GM23338 (cell line): ENCODE measurements around the gene GNAT1. TPM values are rescaled to one million over a fixed set of nuclear protein-coding genes. Genes with fewer than 3 reads are reported as not detected.

Experiments used
- ATAC-seq: fragments of 200-7000 bp; cut with Tn5 transposase; 3 replicates; pipeline ENCODE4 v1.9.1; 2020
- DNase-seq: peaks from one replicate; pipeline ENCODE4 v3.0.0-alpha.2; 2015; ENCODE audit warnings: low spot score
- H2AFZ ChIP-seq: fragments of 200-600 bp; sonication (generic); 2 replicates; pipeline ENCODE4 v1.8.0; 2016; ENCODE audit warnings: antibody characterized with exemption, mild to moderate bottlenecking, moderate library complexity
- H3F3A ChIP-seq: fragments of 200-600 bp; sonication (generic); replicated peaks from 2 replicates; pipeline ENCODE4 v1.8.0; 2017; ENCODE audit warnings: antibody characterized with exemption, mixed run types, low read depth
- H3K27ac ChIP-seq: fragments of 200-600 bp; sonication (generic); 2 replicates; pipeline ENCODE4 v1.6.1; 2016; ENCODE audit warnings: low read depth
- H3K27me3 ChIP-seq: fragments of 200-600 bp; sonication (generic); 2 replicates; pipeline ENCODE4 v1.8.0; 2016; ENCODE audit warnings: mild to moderate bottlenecking, mixed run types, moderate library complexity; ENCODE audit not compliant: insufficient read depth
- H3K36me3 ChIP-seq: fragments of 200-600 bp; sonication (generic); 2 replicates; pipeline ENCODE4 v1.8.0; 2016; ENCODE audit warnings: mild to moderate bottlenecking; ENCODE audit not compliant: insufficient read depth
- H3K4me1 ChIP-seq: fragments of 200-600 bp; sonication (generic); 2 replicates; pipeline ENCODE4 v1.8.0; 2016; ENCODE audit warnings: mild to moderate bottlenecking, moderate library complexity; ENCODE audit not compliant: insufficient read depth
- H3K4me2 ChIP-seq: fragments of 200-600 bp; sonication (generic); 2 replicates; pipeline ENCODE4 v1.7.1; 2017; ENCODE audit warnings: mixed run types
- H3K4me3 ChIP-seq: fragments of 200-600 bp; sonication (generic); 2 replicates; pipeline ENCODE4 v1.6.1; 2016; ENCODE audit warnings: mixed run types
- H3K79me2 ChIP-seq: fragments of 200-600 bp; sonication (generic); replicated peaks from 2 replicates; pipeline ENCODE4 v1.8.0; 2017; ENCODE audit warnings: mild to moderate bottlenecking; ENCODE audit not compliant: insufficient read depth
- H3K9me2 ChIP-seq: fragments of 200-600 bp; sonication (generic); 2 replicates; pipeline ENCODE4 v1.8.0; 2017; ENCODE audit not compliant: insufficient read depth
- H4K20me1 ChIP-seq: fragments of 200-600 bp; sonication (generic); replicated peaks from 2 replicates; pipeline ENCODE4 v1.8.0; 2017; ENCODE audit warnings: mild to moderate bottlenecking; ENCODE audit not compliant: insufficient read depth
- H3K27ac Mint-ChIP-seq: 2 replicates; pipeline ENCODE4 v1.8.0; 2020; ENCODE audit warnings: inconsistent platforms, mild to moderate bottlenecking, moderate library complexity, mixed read lengths
- H3K27me3 Mint-ChIP-seq: 3 replicates; pipeline ENCODE4 v1.8.0; 2022; ENCODE audit warnings: low read depth, mild to moderate bottlenecking, moderate library complexity, mixed read lengths, inconsistent platforms; ENCODE audit not compliant: insufficient read depth, poor library complexity
- H3K36me3 Mint-ChIP-seq: 3 replicates; pipeline ENCODE4 v1.8.0; 2021; ENCODE audit warnings: low read depth, mild to moderate bottlenecking, inconsistent platforms, moderate library complexity, mixed read lengths
- H3K4me1 Mint-ChIP-seq: 3 replicates; pipeline ENCODE4 v1.8.0; 2020; ENCODE audit warnings: mild to moderate bottlenecking, inconsistent platforms, mixed read lengths
- H3K4me3 Mint-ChIP-seq: 3 replicates; pipeline ENCODE4 v1.8.0; 2021; ENCODE audit warnings: moderate library complexity, mild to moderate bottlenecking, inconsistent platforms, mixed read lengths
- H3K9me3 Mint-ChIP-seq: 3 replicates; pipeline ENCODE4 v1.8.0; 2020; ENCODE audit warnings: moderate library complexity, mild to moderate bottlenecking, inconsistent platforms, mixed read lengths
- CREB1 ChIP-seq: fragments of 250-450 bp; sonication (Bioruptor Pico); IDR thresholded peaks from 2 replicates; pipeline ENCODE4 v1.5.0; 2020; ENCODE audit warnings: low read depth, mild to moderate bottlenecking, moderate library complexity
- ETS1 ChIP-seq: IDR thresholded peaks from 2 replicates; pipeline ENCODE4 v1.6.1; 2016; ENCODE audit warnings: antibody characterized with exemption
- EZH2phosphoT487 ChIP-seq: fragments of 200-600 bp; sonication (generic); IDR thresholded peaks from one replicate; pipeline ENCODE4 v1.8.1; 2018; ENCODE audit warnings: antibody characterized with exemption; ENCODE audit not compliant: unreplicated experiment
- NANOG ChIP-seq: IDR thresholded peaks from 2 replicates; pipeline ENCODE4 v1.6.1; 2016; ENCODE audit warnings: antibody characterized with exemption, borderline replicate concordance
- POLR2AphosphoS5 ChIP-seq: IDR thresholded peaks from 2 replicates; pipeline ENCODE4 v1.6.1; 2016; ENCODE audit warnings: antibody characterized with exemption, low read depth
- REST ChIP-seq: IDR thresholded peaks from one replicate; pipeline ENCODE4 v1.6.1; 2018; ENCODE audit warnings: antibody characterized with exemption; ENCODE audit not compliant: unreplicated experiment
- STAT1 ChIP-seq: IDR thresholded peaks from one replicate; pipeline ENCODE4 v1.6.1; 2016; ENCODE audit warnings: antibody characterized with exemption; ENCODE audit not compliant: unreplicated experiment
- ZNF331 ChIP-seq: fragments of 250-450 bp; sonication (Bioruptor Pico); IDR thresholded peaks from 2 replicates; pipeline ENCODE4 v1.5.0; 2020; ENCODE audit warnings: low read depth, mild to moderate bottlenecking, moderate library complexity
- polyA plus RNA-seq: library from polyadenylated mRNA; unstranded; fragments of >200 nt; fragmentation: Nextera tagmentation; extraction: Ambion mirVana; gene quantifications from 2 replicates; pipeline ENCODE4 v1.2.1, GENCODE V29; 2016
- total RNA-seq: library from RNA; depleted of rRNA; stranded (reverse); fragments of >200 nt; shearing (Covaris generic); gene quantifications from 2 replicates; pipeline ENCODE4 v1.2.3, GENCODE V29; 2014
- TF ChIP-seq, protein P1 (sequence below), 2 experiments: fragments of 200-600 bp in 1 of 2; sonication (generic) in 1 of 2; conservative IDR thresholded peaks; 2 replicates each; pipeline versions ENCODE4 v1.5.1 to v1.6.1; 2016 to 2017; ENCODE audit warnings: antibody characterized with exemption in 2 of 2, low read depth in 2 of 2, mild to moderate bottlenecking in 2 of 2, moderate library complexity in 1 of 2

GNAT1 gene
- total and polyA plus RNA-seq, 2 experiments from 2014 or later: not detected

- H3K27ac Mint-ChIP-seq: no peak overlapping the region
- Histone ChIP-seq H4K20me1 (peaks cover 16% of the 10 kb centered on the region; the same call in 1 of the 2 replicates), H3K79me2 (0 out of 2 replicates have a peak, but pooled peaks cover 4% of the 10 kb centered on the region), H3K4me2 (no peak overlapping the region), H2AFZ (no peak overlapping the region), H3K9me2 (no peaks in the 10 kb centered on the region), H3K27ac (no peak overlapping the region), H3K27me3 (no peaks in the 10 kb centered on the region), H3K36me3 (no peaks in the 10 kb centered on the region; the same call in 1 of the 2 replicates), H3F3A (peaks cover 5% of the 10 kb centered on the region; the same call in 1 of the 2 replicates), H3K4me1 (no peaks in the 10 kb centered on the region; the same call in 1 of the 2 replicates), H3K4me3 (no peak overlapping the region)
- ATAC-seq (no peak), DNase-seq (no peak)
- H3K4me1 Mint-ChIP-seq: peaks cover 12% of the 10 kb centered on the region; the same call in 2 of the 3 replicates
- H3K4me3 Mint-ChIP-seq: no peak overlapping the region
- H3K27me3 Mint-ChIP-seq: peaks cover 3% of the 10 kb centered on the region
- peaks cover 10% of the 10 kb centered on the region for H3K36me3 Mint-ChIP-seq
- TF ChIP-seq CREB1 (CRISPR knock-in tag): no peak
- TF ChIP-seq, protein P1, sequence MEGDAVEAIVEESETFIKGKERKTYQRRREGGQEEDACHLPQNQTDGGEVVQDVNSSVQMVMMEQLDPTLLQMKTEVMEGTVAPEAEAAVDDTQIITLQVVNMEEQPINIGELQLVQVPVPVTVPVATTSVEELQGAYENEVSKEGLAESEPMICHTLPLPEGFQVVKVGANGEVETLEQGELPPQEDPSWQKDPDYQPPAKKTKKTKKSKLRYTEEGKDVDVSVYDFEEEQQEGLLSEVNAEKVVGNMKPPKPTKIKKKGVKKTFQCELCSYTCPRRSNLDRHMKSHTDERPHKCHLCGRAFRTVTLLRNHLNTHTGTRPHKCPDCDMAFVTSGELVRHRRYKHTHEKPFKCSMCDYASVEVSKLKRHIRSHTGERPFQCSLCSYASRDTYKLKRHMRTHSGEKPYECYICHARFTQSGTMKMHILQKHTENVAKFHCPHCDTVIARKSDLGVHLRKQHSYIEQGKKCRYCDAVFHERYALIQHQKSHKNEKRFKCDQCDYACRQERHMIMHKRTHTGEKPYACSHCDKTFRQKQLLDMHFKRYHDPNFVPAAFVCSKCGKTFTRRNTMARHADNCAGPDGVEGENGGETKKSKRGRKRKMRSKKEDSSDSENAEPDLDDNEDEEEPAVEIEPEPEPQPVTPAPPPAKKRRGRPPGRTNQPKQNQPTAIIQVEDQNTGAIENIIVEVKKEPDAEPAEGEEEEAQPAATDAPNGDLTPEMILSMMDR (conservative IDR thresholded peaks at IDR 0.05; ENCODE audit: low read depth in 2 of 2): peak in 1 of 2 experiments; percentile 29; a peak in 1 of 4 replicates
- H3K9me3 Mint-ChIP-seq: no peaks in the 10 kb centered on the region; the same call in 2 of the 3 replicates
These were observed 16.4 kb upstream of the GNAT1 start for GRCh38 chr3:50174947-50175524.

GRCh38 chr3:50177346-50177745 is 14.1 kb upstream of the GNAT1 start:
- H3K36me3 ChIP-seq: no peaks in the 10 kb centered on the region
- Mint-ChIP-seq H3K36me3 (peaks cover 18% of the 10 kb centered on the region), H3K27me3 (peaks cover 3% of the 10 kb centered on the region)
- TF ChIP-seq ZNF331 (CRISPR knock-in tag) (no peak), ETS1 (no peak), NANOG (no peak), EZH2phosphoT487 (no peak), POLR2AphosphoS5 (no peak), STAT1 (no peak), REST (no peak)
- TF ChIP-seq, protein P1 (conservative IDR thresholded peaks at IDR 0.05; ENCODE audit: low read depth in 2 of 2): no peak

More at GRCh38 chr3:50177346-50177745, 14.1 kb upstream of the GNAT1 start:
- H3K9me2 ChIP-seq: no peaks in the 10 kb centered on the region
- no peaks in the 10 kb centered on the region for H3K4me1 ChIP-seq
- H3F3A ChIP-seq: peaks cover 5% of the 10 kb centered on the region; the same call in 1 of the 2 replicates
- peaks cover 5% of the 10 kb centered on the region; the same call in 1 of the 2 replicates for H4K20me1 ChIP-seq
- Mint-ChIP-seq H3K27ac (no peak overlapping the region), H3K9me3 (no peaks in the 10 kb centered on the region; the same call in 2 of the 3 replicates), H3K4me1 (peaks cover 2% of the 10 kb centered on the region; the same call in 2 of the 3 replicates), H3K4me3 (no peak overlapping the region)
- H3K27me3 ChIP-seq: no peaks in the 10 kb centered on the region
- ATAC-seq (no peak), DNase-seq (no peak)
- no peak overlapping the region for H3K4me3 ChIP-seq
- H3K79me2 ChIP-seq: no peaks in the 10 kb centered on the region
- H2AFZ ChIP-seq: no peak overlapping the region
- no peak overlapping the region for H3K27ac ChIP-seq
- H3K4me2 ChIP-seq: no peak overlapping the region
